OCI-LY7 (cell line): ENCODE measurements around the gene IL15RA.

ENCODE experiments used
- EZH2phosphoT487 ChIP-seq: fragments of 200-600 bp; sonication (generic); IDR thresholded peaks from 2 replicates; pipeline ENCODE4 v1.6.1; 2018; ENCODE audit warnings: low read depth, borderline replicate concordance, mild to moderate bottlenecking, mixed run types, antibody characterized with exemption, low read length, moderate library complexity, mixed read lengths
- TF ChIP-seq, protein P1 (sequence below): fragments of 200-600 bp; sonication (generic); conservative IDR thresholded peaks from 2 replicates; pipeline ENCODE4 v1.5.1; 2014; ENCODE audit warnings: mild to moderate bottlenecking, antibody characterized with exemption, low read length, moderate library complexity, mixed read lengths

DNA sequence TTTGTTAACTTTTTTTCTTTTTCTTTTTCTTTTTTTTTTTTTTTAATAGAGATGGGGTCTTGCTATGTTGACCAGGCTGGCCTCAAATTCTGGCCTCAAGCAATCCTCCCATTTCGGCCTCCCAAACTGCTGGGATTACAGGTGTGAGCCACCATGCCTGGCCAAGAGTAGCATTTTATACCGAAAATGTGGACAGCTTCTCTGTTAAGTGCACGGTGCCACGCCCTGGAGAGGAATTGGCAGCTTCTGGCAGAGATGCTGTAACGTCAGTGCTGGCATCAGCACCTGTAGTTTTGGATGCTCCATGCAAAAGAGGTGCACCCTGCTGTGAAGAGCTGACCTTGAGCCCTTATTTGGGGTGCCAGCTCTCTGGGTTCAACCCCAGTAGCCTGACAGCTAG lies 18.2 kb downstream of the IL15RA start:
- no peak for TF ChIP-seq EZH2phosphoT487
- TF ChIP-seq, protein P1, sequence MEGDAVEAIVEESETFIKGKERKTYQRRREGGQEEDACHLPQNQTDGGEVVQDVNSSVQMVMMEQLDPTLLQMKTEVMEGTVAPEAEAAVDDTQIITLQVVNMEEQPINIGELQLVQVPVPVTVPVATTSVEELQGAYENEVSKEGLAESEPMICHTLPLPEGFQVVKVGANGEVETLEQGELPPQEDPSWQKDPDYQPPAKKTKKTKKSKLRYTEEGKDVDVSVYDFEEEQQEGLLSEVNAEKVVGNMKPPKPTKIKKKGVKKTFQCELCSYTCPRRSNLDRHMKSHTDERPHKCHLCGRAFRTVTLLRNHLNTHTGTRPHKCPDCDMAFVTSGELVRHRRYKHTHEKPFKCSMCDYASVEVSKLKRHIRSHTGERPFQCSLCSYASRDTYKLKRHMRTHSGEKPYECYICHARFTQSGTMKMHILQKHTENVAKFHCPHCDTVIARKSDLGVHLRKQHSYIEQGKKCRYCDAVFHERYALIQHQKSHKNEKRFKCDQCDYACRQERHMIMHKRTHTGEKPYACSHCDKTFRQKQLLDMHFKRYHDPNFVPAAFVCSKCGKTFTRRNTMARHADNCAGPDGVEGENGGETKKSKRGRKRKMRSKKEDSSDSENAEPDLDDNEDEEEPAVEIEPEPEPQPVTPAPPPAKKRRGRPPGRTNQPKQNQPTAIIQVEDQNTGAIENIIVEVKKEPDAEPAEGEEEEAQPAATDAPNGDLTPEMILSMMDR: no peak
